SJCRH30 (cell line): Measurements from ENCODE around the gene UBA5. TPM values are rescaled to one million over a fixed set of nuclear protein-coding genes. Genes with fewer than 3 reads are reported as not detected.
A peak's percentile ranks its signal among the peaks of the same experiment; 100 is the strongest.
"Not testable (repeated sequence)": the region's sequence is repeated elsewhere in the genome, so short reads cannot be mapped to it uniquely, and the experiment has no call there.

ENCODE experiments used
- DNase-seq, 2 experiments: peaks; one replicate each; pipeline ENCODE4 v3.0.0-alpha.2; 2015 to 2020
- H3K27ac ChIP-seq: fragments of 250-450 bp; sonication (Bioruptor Pico); 2 replicates; pipeline ENCODE4 v1.5.1; 2020; ENCODE audit warnings: mild to moderate bottlenecking, moderate library complexity
- H3K27me3 ChIP-seq: fragments of 250-450 bp; sonication (Bioruptor Pico); 2 replicates; pipeline ENCODE4 v1.5.1; 2020; ENCODE audit warnings: mild to moderate bottlenecking, moderate library complexity
- H3K36me3 ChIP-seq: fragments of 250-450 bp; sonication (Bioruptor Pico); 2 replicates; pipeline ENCODE4 v1.5.1; 2020; ENCODE audit warnings: mild to moderate bottlenecking, moderate library complexity
- H3K4me1 ChIP-seq: fragments of 250-450 bp; sonication (Bioruptor Pico); 2 replicates; pipeline ENCODE4 v1.5.1; 2020; ENCODE audit warnings: mild to moderate bottlenecking, moderate library complexity
- H3K4me3 ChIP-seq: fragments of 250-450 bp; sonication (Bioruptor Pico); 2 replicates; pipeline ENCODE4 v1.5.1; 2020; ENCODE audit warnings: mild to moderate bottlenecking, moderate library complexity
- H3K9me3 ChIP-seq: fragments of 250-450 bp; sonication (Bioruptor Pico); replicated peaks from 2 replicates; pipeline ENCODE4 v1.5.1; 2020; ENCODE audit warnings: mild to moderate bottlenecking, moderate library complexity
- total RNA-seq: library from RNA; depleted of rRNA; stranded (reverse); fragments of >200 nt; shearing (Covaris generic); gene quantifications from 2 replicates; pipeline ENCODE4 v1.2.3, GENCODE V29; 2014

The UBA5 gene
- total RNA-seq, 1 experiment from 2014 or later = 52.6 TPM

DNA sequence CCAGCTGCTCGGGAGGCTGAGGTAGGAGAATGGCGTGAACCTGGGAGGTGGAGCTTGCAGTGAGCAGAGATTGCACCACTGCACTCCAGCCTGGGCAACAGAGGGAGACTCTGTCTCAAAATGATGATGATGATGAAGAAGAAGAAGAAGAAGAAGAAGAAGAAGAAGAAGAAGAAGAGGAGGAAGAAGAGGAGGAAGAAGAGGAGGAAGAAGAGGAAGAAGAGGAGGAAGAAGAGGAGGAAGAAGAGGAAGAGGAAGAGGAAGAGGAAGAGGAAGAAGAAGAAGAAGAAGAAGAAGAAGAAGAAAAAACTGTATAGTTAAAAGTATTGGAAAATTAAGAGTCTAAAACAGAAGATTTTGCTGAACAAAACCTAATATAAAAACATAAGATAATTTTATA is 18.7 kb upstream of the UBA5 start:
- not testable (repeated sequence) for H3K4me3 ChIP-seq, H3K27ac ChIP-seq, DNase-seq, H3K27me3 ChIP-seq, H3K9me3 ChIP-seq, H3K4me1 ChIP-seq, H3K36me3 ChIP-seq

DNA sequence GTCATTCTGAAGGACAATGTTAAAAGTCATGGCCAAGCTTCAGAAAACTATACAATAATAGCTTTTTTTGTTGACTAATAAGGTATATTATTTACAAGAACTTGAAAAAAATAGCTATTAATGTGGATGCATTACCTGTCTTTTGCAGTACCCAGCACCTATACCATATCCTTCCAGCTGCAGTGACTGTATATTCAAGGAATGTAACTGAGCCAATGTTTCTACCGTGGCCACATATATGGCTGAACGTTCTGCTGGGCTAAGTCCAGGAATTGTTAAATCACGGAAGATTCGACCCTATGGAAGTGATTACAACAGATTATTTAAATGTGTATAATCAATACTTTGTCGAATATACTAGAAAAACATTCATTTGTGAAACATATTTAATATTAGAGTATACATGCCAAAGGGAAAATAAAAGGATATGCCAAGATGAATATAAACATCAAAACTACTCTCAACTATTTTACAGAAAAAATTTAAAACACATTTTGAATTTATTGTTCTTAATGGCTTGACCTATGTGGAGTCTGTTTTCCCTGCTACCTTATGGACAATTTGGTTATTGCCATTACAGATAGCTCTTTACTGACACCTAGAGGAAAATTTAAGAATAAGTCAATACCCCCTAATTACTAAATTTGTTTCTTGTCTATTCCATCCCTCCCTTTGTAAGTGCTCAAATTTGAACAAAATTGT is 18.1 kb upstream of the UBA5 start:
- Histone ChIP-seq H3K27me3 (no peaks in the 10 kb centered on the region), H3K4me3 (no peak overlapping the region), H3K36me3 (peaks cover 3% of the 10 kb centered on the region; the same call in 1 of the 2 replicates), H3K27ac (no peak overlapping the region), H3K9me3 (no peaks in the 10 kb centered on the region), H3K4me1 (no peaks in the 10 kb centered on the region)
- DNase-seq = peak in 1 of 2 experiments; percentile 68

DNA sequence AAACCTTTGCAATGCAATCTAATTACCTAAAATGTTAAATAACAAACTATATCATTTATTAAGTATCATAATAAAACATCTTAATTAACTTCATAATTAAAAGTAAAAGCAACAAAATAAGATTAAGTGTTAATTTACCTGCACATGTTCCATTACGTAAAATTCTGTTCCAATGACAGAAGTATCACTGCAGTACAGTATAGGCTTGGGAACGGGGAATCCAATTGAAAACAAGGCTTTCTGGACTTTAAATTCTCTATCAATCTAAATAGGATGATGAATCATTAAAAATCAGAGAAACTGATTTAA is 17.6 kb upstream of the UBA5 start:
- Histone ChIP-seq H3K36me3 (peaks cover 3% of the 10 kb centered on the region; the same call in 1 of the 2 replicates), H3K4me1 (no peaks in the 10 kb centered on the region), H3K9me3 (no peaks in the 10 kb centered on the region), H3K27me3 (no peaks in the 10 kb centered on the region), H3K4me3 (no peak overlapping the region), H3K27ac (no peak overlapping the region)
- DNase-seq = no peak

DNA sequence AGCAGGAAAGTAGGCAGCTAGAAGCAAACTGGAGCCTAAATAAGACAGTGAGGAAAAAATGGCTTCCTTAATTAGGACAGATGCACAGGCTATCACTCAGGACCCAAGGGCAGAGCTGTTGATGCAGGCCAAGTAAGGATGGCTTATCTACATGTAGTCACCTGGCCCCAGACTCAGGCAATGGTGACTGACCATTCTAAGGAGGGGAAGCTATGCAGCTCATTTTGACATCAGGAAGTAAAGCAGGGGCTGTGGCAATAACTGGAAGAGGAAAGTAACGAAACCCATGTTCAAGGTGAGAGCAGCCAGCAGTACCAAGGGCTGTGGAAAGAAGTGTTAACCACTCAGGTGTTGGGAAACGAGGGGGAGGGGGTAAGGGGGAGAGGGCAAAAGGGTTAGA is 16.8 kb upstream of the UBA5 start:
- no peak for DNase-seq
- Histone ChIP-seq H3K27me3 (no peaks in the 10 kb centered on the region), H3K36me3 (no peaks in the 10 kb centered on the region; the same call in 1 of the 2 replicates), H3K4me1 (no peaks in the 10 kb centered on the region), H3K4me3 (no peak overlapping the region), H3K9me3 (no peaks in the 10 kb centered on the region), H3K27ac (no peak overlapping the region)

DNA sequence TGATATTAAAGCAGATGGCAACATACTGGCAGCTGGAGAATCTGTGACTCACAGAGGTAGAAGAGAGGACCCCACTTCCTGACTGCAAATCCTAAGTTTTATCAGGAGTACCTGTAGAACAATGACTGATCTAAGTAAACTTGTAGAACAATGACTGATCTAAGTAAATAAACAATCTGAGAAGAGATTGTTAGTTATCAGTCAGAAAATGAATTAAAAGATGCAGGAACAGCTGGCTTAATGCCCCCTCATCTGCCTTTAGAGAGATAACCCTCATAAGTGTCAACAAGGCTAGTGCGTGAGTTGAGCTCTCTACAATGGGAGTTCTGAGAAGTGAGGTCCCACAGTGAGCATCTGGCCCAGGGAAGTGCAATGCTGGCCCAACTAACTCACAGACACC is 15.1 kb upstream of the UBA5 start:
- no peaks in the 10 kb centered on the region for H3K4me1 ChIP-seq
- H3K36me3 ChIP-seq = no peaks in the 10 kb centered on the region
- no peak for DNase-seq
- no peaks in the 10 kb centered on the region for H3K27me3 ChIP-seq
- no peaks in the 10 kb centered on the region for H3K9me3 ChIP-seq
- H3K4me3 ChIP-seq = no peak overlapping the region
- no peak overlapping the region for H3K27ac ChIP-seq

DNA sequence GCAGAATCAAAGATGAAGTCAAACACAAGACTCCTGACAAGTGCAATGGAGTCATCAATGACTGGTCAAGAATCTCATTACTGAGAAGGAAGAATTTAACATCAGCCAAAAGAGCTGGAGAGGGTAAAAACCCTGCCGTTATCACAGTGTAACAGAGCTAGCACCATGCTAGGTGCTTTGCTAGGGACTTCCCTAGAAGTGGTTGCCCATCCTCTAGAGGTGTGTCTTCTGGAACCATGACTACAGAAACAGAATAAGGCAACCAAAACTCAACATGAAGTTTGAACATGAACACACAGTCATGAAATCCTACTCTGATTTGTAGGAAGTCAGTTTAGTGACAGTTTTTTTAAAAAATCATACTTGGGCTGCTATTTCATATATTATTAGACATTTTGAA is 10.0 kb upstream of the UBA5 start:
- H3K27me3 ChIP-seq = no peaks in the 10 kb centered on the region
- no peak for DNase-seq
- no peak overlapping the region; the same call in 1 of the 2 replicates for H3K27ac ChIP-seq
- no peaks in the 10 kb centered on the region for H3K9me3 ChIP-seq
- no peaks in the 10 kb centered on the region; the same call in 1 of the 2 replicates for H3K36me3 ChIP-seq
- no peak overlapping the region for H3K4me3 ChIP-seq
- H3K4me1 ChIP-seq = no peaks in the 10 kb centered on the region

DNA sequence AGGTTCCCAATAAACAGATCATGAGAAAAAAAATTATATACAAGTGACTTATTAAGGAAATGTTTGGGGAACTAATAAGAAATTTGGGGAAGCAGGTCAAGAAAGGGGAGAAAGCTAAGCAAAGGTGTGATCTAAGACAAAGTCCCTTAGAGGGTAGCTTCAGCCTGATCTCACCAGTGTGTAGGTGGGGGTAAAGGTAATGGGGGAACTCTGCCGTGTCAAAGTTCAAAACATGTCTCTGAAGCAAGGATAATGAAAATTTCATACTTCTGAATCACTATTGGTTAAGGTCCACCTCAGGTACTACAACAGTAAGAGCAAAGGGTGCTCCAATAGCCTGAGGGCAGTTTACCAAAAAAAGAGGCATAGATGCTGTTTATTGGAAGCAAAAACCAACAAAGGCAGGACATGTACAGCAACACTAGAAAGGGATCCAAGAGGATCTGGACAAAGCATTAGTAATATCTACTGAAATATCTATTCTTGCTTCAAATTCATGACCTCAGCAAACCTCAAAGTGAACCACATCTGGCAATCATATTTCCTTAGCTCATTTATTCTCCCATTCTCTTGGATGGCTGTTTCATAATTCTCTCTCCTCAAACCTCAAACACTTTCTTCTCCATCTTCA is 7.4 kb upstream of the UBA5 start:
- Histone ChIP-seq H3K4me1 (no peaks in the 10 kb centered on the region), H3K27ac (no peak overlapping the region), H3K4me3 (no peak overlapping the region), H3K27me3 (no peaks in the 10 kb centered on the region), H3K36me3 (no peaks in the 10 kb centered on the region; the same call in 1 of the 2 replicates), H3K9me3 (no peaks in the 10 kb centered on the region)
- DNase-seq = no peak

DNA sequence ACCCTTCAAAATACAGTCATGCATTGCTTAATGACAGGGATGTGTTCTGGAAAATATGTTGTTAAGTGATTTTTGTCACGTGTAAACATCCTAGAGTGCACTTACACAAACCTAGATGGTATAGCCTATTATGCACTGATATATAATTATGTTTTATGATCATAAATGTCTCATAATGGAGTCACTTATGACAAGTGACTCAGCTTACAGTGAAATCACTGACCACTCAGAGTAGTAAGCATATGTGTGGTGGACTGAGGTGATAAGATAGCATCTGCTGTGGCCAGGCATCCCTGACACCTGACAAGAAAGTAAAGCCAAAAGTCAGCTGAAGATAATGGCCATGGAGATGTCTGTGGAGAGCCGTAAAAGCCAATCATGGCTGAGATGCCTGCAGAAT is 5.9 kb upstream of the UBA5 start:
- Histone ChIP-seq H3K36me3 (no peaks in the 10 kb centered on the region; the same call in 1 of the 2 replicates), H3K9me3 (no peaks in the 10 kb centered on the region), H3K27ac (no peak overlapping the region), H3K4me3 (no peak overlapping the region), H3K4me1 (peaks cover 3% of the 10 kb centered on the region; the same call in 1 of the 2 replicates), H3K27me3 (no peaks in the 10 kb centered on the region)
- DNase-seq = no peak

DNA sequence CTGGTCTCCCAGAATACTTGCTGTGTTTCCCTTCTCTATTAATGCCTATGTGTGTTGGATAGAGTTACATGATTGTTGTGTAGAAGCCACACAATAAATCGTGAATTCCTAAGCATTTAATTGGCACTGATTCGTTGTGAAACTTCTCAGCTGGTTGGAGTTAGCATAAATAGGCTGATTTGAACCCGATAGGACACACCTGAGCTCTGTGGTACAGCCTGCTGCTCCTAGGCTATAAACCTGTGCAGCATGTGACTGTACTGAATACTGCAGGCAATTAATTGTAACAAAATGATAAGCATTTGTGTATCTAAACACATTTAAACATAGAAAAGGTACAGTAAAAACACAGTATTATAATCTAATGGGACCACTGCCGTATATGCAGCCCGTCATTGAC is 5.4 kb upstream of the UBA5 start:
- Histone ChIP-seq H3K27ac (no peak overlapping the region), H3K9me3 (no peaks in the 10 kb centered on the region), H3K36me3 (no peaks in the 10 kb centered on the region; the same call in 1 of the 2 replicates), H3K4me1 (peaks cover 3% of the 10 kb centered on the region; the same call in 1 of the 2 replicates), H3K4me3 (no peak overlapping the region), H3K27me3 (no peaks in the 10 kb centered on the region)
- no peak for DNase-seq

DNA sequence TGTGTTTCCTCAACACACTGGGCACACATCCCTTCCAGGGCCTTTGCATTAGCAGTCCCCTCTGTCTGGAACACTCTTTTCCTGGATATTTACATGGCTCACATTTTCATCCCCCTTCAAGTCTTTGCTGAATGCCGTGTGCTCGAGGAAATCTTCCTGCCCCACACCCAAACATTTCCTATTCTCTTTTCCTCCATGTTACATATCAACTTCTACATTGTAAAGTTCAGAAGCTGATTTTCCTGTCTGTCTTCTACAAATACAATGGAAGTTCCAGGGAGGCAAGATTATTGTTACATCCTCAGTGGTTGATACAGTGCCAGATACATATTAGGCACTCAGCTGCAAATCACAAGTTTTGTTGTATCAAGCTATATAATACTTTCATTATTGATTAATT is 4.7 kb upstream of the UBA5 start:
- Histone ChIP-seq H3K4me3 (no peak overlapping the region), H3K4me1 (peaks cover 3% of the 10 kb centered on the region; the same call in 1 of the 2 replicates), H3K36me3 (no peaks in the 10 kb centered on the region; the same call in 1 of the 2 replicates), H3K27ac (no peak overlapping the region), H3K9me3 (no peaks in the 10 kb centered on the region), H3K27me3 (no peaks in the 10 kb centered on the region)
- DNase-seq = no peak

DNA sequence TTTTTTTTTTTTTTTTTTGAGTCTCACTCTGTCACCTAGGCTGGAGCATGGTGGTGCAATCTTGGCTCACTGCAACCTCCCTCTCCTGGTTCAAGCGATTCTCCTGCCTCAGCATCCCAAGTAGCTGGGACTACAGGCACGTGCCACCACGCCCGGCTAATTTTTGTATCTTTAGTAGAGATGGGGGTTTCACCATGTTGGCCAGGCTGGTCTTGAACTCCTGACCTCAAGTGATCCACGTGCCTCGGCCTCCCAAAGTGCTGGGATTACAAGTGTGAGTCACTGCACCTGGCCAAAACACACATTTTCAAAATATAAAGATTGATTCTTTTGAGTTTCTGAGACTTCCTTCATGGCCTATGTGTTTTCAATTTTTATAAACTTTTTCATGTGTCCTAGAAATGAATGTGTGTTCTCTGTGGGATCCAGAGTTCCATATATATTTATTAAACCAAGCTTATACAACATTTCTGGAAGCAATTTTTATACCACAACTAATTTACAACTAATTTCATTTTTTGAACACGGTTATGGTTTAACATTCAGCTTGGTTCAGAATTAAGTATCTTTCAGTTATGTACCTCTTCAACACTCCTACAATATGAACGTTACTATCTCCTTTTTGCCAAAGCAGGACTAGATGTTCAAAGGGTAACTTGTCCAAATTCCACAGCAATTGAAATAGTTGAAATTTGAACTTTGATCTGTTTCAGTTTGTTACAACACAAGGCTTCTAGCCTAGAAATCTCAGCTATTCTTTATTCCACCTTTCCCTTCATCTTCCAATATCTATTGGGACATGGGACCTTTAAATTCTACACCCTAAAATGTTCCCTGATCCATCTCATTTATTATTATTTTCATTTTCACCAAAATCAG is 2.0 kb upstream of the UBA5 start:
- no peak for DNase-seq
- H3K9me3 ChIP-seq = no peaks in the 10 kb centered on the region
- H3K4me1 ChIP-seq = peaks cover 3% of the 10 kb centered on the region; the same call in 1 of the 2 replicates
- H3K4me3 ChIP-seq = peak overlapping the region; percentile 99
- no peaks in the 10 kb centered on the region; the same call in 1 of the 2 replicates for H3K36me3 ChIP-seq
- H3K27ac ChIP-seq = no peak overlapping the region
- H3K27me3 ChIP-seq = no peaks in the 10 kb centered on the region

DNA sequence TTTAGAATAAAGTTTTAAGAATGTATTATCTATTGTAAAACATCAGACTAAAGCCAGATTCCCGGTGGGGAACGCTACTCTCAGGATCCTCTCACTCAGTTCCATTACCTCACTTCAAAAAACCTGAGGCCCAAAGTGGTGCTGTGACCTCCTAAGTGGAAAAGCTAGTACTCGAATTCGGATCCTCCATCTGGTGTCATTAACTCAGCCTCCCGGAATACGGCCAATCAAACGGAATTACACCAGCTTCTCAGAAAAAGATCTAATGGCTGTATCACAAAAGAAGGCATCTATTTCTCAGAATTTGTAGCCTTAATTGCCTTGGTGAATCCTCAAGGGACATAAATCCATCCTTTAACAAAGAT is 1.1 kb upstream of the UBA5 start:
- Histone ChIP-seq H3K36me3 (no peaks in the 10 kb centered on the region; the same call in 1 of the 2 replicates), H3K9me3 (no peaks in the 10 kb centered on the region), H3K27me3 (no peaks in the 10 kb centered on the region), H3K27ac (peak overlapping the region; percentile 80), H3K4me3 (peak overlapping the region; percentile 99), H3K4me1 (peaks cover 3% of the 10 kb centered on the region; the same call in 1 of the 2 replicates)
- DNase-seq = no peak

DNA sequence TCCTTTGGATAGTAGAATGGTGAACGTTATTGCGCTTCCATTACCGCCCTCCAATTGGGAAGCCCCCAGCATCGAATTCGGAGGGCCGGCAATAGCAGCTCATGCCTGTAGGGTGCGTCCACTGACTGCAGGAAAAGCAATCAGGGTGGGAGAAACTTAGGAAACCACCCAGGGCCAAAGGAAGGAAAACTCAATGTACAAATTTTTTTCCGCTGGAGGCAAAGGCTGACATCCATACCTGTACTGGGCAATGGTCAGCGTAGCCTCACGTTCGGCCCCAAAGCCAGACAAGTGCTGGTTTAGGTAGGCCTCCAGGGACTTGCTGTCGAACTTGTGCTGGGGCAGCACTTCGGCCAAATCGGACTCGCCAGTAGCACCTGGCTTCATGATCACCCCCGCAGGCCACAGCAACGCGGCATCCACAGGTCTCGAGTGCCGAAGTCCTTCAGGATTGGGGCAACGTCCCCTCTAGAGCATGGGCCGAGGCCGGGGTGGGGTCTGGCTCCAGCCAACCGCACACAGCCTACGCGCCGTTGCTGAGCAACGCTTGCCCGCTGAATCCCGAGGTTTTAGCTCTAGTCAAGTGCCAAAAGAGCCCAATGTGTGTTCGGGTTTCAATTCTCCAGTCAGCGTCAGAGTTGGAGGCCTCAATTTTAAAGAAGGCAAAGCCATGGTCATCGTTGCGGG is 621 bp upstream of the UBA5 start, which contains the start of gene ACAD11:
Gene ACAD11 (minus strand): TSS at position 445 of the 687 bp plus-strand sequence. CDS start 58 bp downstream, at position 387.
- peaks cover 3% of the 10 kb centered on the region; the same call in 1 of the 2 replicates for H3K4me1 ChIP-seq
- peak within 1 kb of the TSS; percentile 80 for H3K27ac ChIP-seq
- DNase-seq = peak; percentile 80 to 85
- peak within 1 kb of the TSS; percentile 99 for H3K4me3 ChIP-seq
- no peaks in the 10 kb centered on the region for H3K9me3 ChIP-seq
- H3K36me3 ChIP-seq = peaks cover 3% of the 10 kb centered on the region; the same call in 1 of the 2 replicates
- no peaks in the 10 kb centered on the region for H3K27me3 ChIP-seq

DNA sequence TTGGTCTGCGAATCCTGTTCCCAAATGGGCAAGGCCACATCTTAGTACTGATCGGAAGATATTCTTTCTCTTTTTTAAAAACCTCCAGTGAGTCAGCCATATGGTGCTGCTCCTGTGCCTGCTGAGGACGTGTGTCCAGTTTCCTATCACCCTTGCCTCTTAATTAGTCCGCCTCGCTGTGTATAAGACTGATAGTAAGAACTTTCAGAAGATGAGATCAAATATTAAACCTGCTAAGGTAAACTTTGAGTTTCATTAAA is 612 bp downstream of the UBA5 start:
- no peak for DNase-seq
- Histone ChIP-seq H3K36me3 (peaks cover 3% of the 10 kb centered on the region; the same call in 1 of the 2 replicates), H3K27me3 (no peaks in the 10 kb centered on the region), H3K9me3 (no peaks in the 10 kb centered on the region), H3K27ac (peak overlapping the region; percentile 80), H3K4me3 (peak overlapping the region; percentile 99), H3K4me1 (peaks cover 3% of the 10 kb centered on the region; the same call in 1 of the 2 replicates)
